Fibroblast of lung (primary cell): ENCODE data around the gene UBR3. TPM values are rescaled to one million over a fixed set of nuclear protein-coding genes. Genes with fewer than 3 reads are reported as not detected.

Experiments
- DNase-seq, 2 donors: peaks; one replicate each; pipeline versions ENCODE4 v3.0.0 to v3.0.0-alpha.2; 2010; ENCODE audit warnings: low read depth in 2 of 2
- H2AFZ ChIP-seq: 2 replicates; pipeline ENCODE4 v1.5.1; 2012; ENCODE audit warnings: low read length, control low read depth, inconsistent platforms
- H3K27ac ChIP-seq: 2 replicates; pipeline ENCODE4 v1.5.1; 2011; ENCODE audit warnings: low read length, control low read depth; ENCODE audit not compliant: insufficient read depth
- H3K27me3 ChIP-seq: 2 replicates; pipeline ENCODE4 v1.5.1; 2011; ENCODE audit warnings: mild to moderate bottlenecking, low read length; ENCODE audit not compliant: control insufficient read depth, insufficient read depth
- H3K36me3 ChIP-seq: 2 replicates; pipeline ENCODE4 v1.5.1; 2011; ENCODE audit warnings: low read length; ENCODE audit not compliant: control insufficient read depth, insufficient read depth
- H3K4me1 ChIP-seq: 2 replicates; pipeline ENCODE4 v1.5.1; 2011; ENCODE audit warnings: low read length; ENCODE audit not compliant: control insufficient read depth, insufficient read depth; ENCODE audit errors: extremely low read depth
- H3K4me2 ChIP-seq: 2 replicates; pipeline ENCODE4 v1.5.1; 2011; ENCODE audit warnings: low read length, control low read depth; ENCODE audit not compliant: insufficient read depth; ENCODE audit errors: extremely low read depth
- H3K4me3 ChIP-seq, 4 experiments: fragments of 200-600 bp in 1 of 4; sonication (generic) in 1 of 4; replicated peaks in 1 of 4; 2 replicates each; pipeline ENCODE4 v1.5.1; 2011 to 2016; ENCODE audit warnings: low read length in 4 of 4, low read depth in 3 of 4, mild to moderate bottlenecking in 3 of 4, control low read depth in 2 of 4, inconsistent platforms in 1 of 4, mixed read lengths in 1 of 4; ENCODE audit not compliant: insufficient read depth in 1 of 4; ENCODE audit errors: control extremely low read depth in 1 of 4
- H3K79me2 ChIP-seq: 2 replicates; pipeline ENCODE4 v1.5.1; 2012; ENCODE audit warnings: mild to moderate bottlenecking, low read length, inconsistent platforms; ENCODE audit not compliant: control insufficient read depth, insufficient read depth
- H3K9ac ChIP-seq: 2 replicates; pipeline ENCODE4 v1.5.1; 2011; ENCODE audit warnings: mild to moderate bottlenecking, low read length, control low read depth; ENCODE audit not compliant: insufficient read depth
- H3K9me3 ChIP-seq: 2 replicates; pipeline ENCODE4 v1.5.1; 2012; ENCODE audit warnings: low read depth, low read length; ENCODE audit not compliant: control insufficient read depth, insufficient read depth
- H4K20me1 ChIP-seq: 2 replicates; pipeline ENCODE4 v1.5.1; 2011; ENCODE audit warnings: low read length; ENCODE audit not compliant: control insufficient read depth, insufficient read depth; ENCODE audit errors: extremely low read depth
- EZH2 ChIP-seq: IDR thresholded peaks from 2 replicates; pipeline ENCODE4 v1.5.1; 2012; ENCODE audit warnings: low read length, control low read depth, mild to moderate bottlenecking; ENCODE audit errors: missing control alignments
- polyA plus RNA-seq, 2 donors: library from polyadenylated mRNA; depleted of rRNA in 1 of 2; stranded (reverse) in 1 of 2; unstranded in 1 of 2; fragments of >200 nt; gene quantifications; 2 replicates each; pipeline ENCODE4 v1.2.1, GENCODE V29; 2011 to 2012; ENCODE audit warnings: missing spikeins in 1 of 2
- total RNA-seq: library from RNA; depleted of rRNA; stranded (reverse); fragments of >200 nt; gene quantifications from 2 replicates; pipeline ENCODE4 v1.2.1, GENCODE V29; 2014
- TF ChIP-seq, protein P1 (sequence below), 2 donors: IDR thresholded peaks in 1 of 2; conservative IDR thresholded peaks in 1 of 2; 1 replicate in 1 of 2; 2 replicates in 1 of 2; pipeline ENCODE4 v1.5.1; 2011 to 2012; ENCODE audit warnings: low read length in 2 of 2, control low read depth in 1 of 2, inconsistent platforms in 1 of 2, low read depth in 1 of 2, mild to moderate bottlenecking in 1 of 2

Gene UBR3
- total and polyA plus RNA-seq, 2 donors (not counting 1 experiment from before 2014, with no cell fraction given) = 21.7 to 39.5 TPM

- H3K4me3 ChIP-seq = no peak overlapping the region
- no peak overlapping the region for H3K4me2 ChIP-seq
- TF ChIP-seq, protein P1, sequence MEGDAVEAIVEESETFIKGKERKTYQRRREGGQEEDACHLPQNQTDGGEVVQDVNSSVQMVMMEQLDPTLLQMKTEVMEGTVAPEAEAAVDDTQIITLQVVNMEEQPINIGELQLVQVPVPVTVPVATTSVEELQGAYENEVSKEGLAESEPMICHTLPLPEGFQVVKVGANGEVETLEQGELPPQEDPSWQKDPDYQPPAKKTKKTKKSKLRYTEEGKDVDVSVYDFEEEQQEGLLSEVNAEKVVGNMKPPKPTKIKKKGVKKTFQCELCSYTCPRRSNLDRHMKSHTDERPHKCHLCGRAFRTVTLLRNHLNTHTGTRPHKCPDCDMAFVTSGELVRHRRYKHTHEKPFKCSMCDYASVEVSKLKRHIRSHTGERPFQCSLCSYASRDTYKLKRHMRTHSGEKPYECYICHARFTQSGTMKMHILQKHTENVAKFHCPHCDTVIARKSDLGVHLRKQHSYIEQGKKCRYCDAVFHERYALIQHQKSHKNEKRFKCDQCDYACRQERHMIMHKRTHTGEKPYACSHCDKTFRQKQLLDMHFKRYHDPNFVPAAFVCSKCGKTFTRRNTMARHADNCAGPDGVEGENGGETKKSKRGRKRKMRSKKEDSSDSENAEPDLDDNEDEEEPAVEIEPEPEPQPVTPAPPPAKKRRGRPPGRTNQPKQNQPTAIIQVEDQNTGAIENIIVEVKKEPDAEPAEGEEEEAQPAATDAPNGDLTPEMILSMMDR (conservative IDR thresholded peaks at IDR 0.05 in 1 of 2, IDR thresholded peaks at IDR 0.05 in 1 of 2; ENCODE audit: low read depth in 1 of 2, low read length in 2 of 2) = no peak
- no peak for TF ChIP-seq EZH2
- no peak overlapping the region for H3K9ac ChIP-seq
- H2AFZ ChIP-seq = no peak overlapping the region
- H3K36me3 ChIP-seq = no peaks in the 10 kb centered on the region
- H4K20me1 ChIP-seq = no peaks in the 10 kb centered on the region
- H3K4me1 ChIP-seq = no peaks in the 10 kb centered on the region
- no peaks in the 10 kb centered on the region for H3K79me2 ChIP-seq
- no peaks in the 10 kb centered on the region for H3K27me3 ChIP-seq
- no peak for DNase-seq
- no peak overlapping the region for H3K27ac ChIP-seq
- no peaks in the 10 kb centered on the region for H3K9me3 ChIP-seq
Measured at GRCh38 chr2:169976335-169976851, 149.1 kb downstream of the UBR3 start.

GRCh38 chr2:169977530-169977929 lies 150.3 kb downstream of the UBR3 start:
- no peak overlapping the region for H3K9ac ChIP-seq

GRCh38 chr2:169978402-169979017 lies 151.3 kb downstream of the UBR3 start:
- H3K27ac ChIP-seq = no peak overlapping the region
- H3K4me1 ChIP-seq = no peaks in the 10 kb centered on the region
- H2AFZ ChIP-seq = no peak overlapping the region
- H3K9me3 ChIP-seq = no peaks in the 10 kb centered on the region
- H3K79me2 ChIP-seq = no peaks in the 10 kb centered on the region
- no peaks in the 10 kb centered on the region for H4K20me1 ChIP-seq
- no peak overlapping the region for H3K4me2 ChIP-seq
- H3K27me3 ChIP-seq = no peaks in the 10 kb centered on the region
- H3K4me3 ChIP-seq = no peak overlapping the region
- no peak for TF ChIP-seq EZH2
- TF ChIP-seq, protein P1 (conservative IDR thresholded peaks at IDR 0.05 in 1 of 2, IDR thresholded peaks at IDR 0.05 in 1 of 2; ENCODE audit: low read depth in 1 of 2, low read length in 2 of 2) = no peak
- no peaks in the 10 kb centered on the region for H3K36me3 ChIP-seq
- no peak overlapping the region for H3K9ac ChIP-seq
- DNase-seq = no peak

More at GRCh38 chr2:169977530-169977929, 150.3 kb downstream of the UBR3 start:
- Histone ChIP-seq H3K27ac (no peak overlapping the region), H3K27me3 (no peaks in the 10 kb centered on the region), H3K4me1 (no peaks in the 10 kb centered on the region), H3K4me3 (no peak overlapping the region), H3K9me3 (no peaks in the 10 kb centered on the region), H3K4me2 (no peak overlapping the region), H4K20me1 (no peaks in the 10 kb centered on the region), H2AFZ (no peak overlapping the region), H3K79me2 (no peaks in the 10 kb centered on the region), H3K36me3 (no peaks in the 10 kb centered on the region)
- DNase-seq = no peak
- no peak for TF ChIP-seq EZH2
- TF ChIP-seq, protein P1 (conservative IDR thresholded peaks at IDR 0.05 in 1 of 2, IDR thresholded peaks at IDR 0.05 in 1 of 2; ENCODE audit: low read depth in 1 of 2, low read length in 2 of 2) = no peak
